GM18867 (cell line): ENCODE data around the gene DISC1.

Experiments
- ATAC-seq: cut with Tn5 transposase; IDR thresholded peaks from one replicate; pipeline ENCODE4 v1.9.1; 2021; ENCODE audit warnings: mild to moderate bottlenecking, moderate library complexity; ENCODE audit not compliant: unreplicated experiment

The DISC1 gene

DNA sequence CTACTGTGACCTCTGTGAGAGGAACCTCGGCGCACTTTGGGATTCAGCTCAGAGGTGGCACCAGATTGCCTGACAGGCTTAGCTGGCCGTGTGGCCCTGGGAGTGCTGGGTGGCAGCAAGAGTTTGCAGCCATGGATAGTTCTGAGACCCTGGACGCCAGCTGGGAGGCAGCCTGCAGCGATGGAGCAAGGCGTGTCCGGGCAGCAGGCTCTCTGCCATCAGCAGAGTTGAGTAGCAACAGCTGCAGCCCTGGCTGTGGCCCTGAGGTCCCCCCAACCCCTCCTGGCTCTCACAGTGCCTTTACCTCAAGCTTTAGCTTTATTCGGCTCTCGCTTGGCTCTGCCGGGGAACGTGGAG, 67.5 kb downstream of the DISC1 start:
- ATAC-seq, result no peak

- ATAC-seq, result no peak
Observed at GRCh38 chr1:231694465-231695077, 68.0 kb downstream of the DISC1 start.

DNA sequence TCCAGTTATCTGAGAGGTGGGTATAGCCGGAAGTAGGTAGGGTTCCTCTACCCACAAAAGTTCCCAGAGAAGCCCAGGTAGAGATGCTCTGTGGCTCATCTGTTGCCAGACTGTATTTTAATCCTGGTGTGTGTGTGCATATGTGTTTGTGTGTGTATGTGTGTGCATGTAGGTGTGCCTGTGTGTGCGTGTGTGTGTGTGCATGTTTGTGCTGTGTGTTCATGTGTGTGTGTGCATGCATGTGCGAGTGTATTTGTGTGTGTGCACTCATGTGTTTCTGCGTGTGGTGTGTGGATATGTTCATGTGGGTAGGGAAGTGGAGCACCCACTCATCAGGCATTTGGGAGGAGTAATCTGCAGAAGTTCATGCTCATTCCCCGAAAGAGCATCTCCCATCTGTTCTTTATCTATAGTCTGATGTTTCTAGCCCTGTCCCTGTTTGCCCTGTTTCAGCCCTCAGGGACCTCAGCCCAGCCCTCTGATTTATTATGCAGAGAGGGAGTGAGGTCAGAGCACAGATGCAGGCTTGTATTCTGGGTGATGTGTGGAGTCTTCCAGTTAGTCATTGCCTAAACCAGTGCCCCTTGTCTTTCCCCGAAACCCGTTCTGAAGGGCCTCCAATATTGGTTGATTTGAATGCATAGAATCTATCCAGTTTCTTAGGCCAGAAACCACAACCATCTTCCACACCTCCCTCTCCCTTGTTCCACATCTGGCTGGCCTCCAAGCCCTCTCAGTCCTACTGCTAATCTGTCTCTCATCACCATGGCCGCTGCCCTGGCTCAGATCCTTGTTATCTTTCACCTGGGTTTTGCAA, 69.1 kb downstream of the DISC1 start:
- ATAC-seq, result no peak

GRCh38 chr1:231699784-231700183, 73.2 kb downstream of the DISC1 start:
- no peak for ATAC-seq

- no peak for ATAC-seq
Observed at GRCh38 chr1:231701306-231701705, 74.7 kb downstream of the DISC1 start.

- ATAC-seq, result no peak
Observed at GRCh38 chr1:231702331-231702730, 75.7 kb downstream of the DISC1 start.

GRCh38 chr1:231702804-231703203, 76.2 kb downstream of the DISC1 start:
- no peak for ATAC-seq

DNA sequence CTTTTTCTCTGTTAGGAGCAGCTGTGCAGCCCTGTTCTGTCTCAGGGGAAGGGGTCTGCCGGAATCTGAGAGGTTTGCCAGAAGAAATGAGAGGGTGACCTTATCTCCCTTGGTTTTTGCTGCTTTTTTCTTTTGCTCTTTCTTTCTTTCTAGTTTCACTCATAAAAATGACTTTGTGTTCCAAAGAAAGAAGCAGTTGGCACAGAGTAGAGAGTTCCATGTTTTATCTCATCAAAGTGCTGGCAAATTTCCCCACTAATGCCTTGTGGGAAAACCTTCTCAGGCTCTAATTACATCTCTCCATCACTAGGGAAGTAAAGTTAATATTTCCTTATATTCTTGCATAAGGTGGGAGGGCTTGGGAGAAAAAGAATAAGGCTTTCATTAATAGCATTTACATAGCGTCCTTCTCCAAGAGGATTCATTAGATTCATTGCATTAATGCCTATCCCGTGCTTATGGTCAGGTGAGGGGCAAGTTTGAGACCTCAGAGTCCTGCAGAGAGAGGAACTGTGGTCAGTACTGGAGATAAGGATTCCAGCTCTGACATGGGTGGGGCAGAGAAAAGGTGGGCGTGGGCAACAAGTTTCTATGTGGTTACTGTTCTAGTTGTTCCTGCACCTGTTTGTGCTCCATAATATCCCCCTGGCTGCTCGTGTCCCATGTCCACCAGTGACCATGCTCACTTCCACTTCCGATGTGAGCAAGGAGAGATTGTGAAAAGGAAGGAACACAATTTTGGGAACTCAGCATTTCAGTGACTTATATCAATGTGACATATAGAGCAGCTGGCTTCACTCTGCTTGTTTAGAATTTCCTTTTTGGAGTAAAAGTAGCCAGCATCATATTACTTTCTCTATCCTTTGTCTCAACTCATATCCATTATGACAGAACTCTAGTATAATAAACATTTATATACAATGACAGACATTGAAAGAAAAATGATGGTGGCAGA, 79.5 kb downstream of the DISC1 start:
- no peak for ATAC-seq

DNA sequence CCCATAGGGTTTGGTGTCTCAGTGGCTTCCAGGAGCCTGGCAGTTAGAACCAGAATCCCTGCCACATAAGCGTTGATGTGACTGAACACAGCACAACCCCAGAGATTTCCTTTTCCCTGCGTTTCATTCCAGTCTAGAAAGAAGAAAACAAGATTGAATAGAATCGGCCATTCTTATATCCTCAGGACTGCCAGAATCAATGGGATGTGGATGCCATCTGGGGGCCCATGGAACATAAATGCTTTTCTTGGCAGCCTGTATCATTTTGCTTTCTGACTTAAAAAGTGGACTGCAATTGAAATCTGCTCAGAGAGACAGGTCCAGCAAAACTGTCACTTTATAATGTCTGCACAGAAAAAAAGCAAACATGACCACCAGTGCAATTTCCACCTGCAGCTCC, 80.3 kb downstream of the DISC1 start:
- ATAC-seq, result no peak

DNA sequence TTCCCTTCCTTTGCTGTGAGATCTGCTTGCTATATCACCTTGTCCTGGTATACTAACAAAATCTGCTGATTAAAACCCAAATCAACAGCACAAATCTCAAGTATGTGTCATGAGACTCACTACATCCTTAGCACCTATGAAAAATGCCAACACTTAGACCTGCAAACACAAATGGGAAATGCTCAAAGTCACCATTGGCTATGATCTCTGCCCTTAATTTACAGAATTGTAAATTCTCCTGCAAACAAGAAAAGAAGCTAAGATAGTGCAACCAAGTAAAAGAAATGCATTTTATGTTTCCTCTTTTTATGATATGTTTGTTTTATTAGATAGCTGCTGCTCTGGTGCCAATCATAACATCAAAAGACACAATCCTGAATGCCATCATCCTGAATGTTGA, 80.8 kb downstream of the DISC1 start:
- ATAC-seq, result no peak

DNA sequence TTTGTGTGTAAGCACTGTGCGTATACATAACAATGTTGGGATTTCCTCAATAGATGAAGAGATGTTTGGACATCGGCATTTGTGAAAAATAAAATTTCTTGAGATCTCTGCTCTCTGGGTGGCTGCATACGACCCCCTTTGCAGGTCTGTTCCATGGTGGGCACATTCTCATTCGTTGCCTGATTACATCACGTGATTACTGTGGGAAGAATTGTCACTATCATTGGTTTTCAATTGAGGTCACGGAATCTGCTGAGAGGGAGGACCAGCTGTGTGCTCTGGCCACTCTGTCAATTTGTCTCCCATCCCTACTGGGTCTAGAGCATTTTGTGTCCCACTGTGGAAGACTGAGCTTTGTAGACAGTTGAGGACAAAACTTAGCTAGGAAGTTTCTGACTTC, 81.8 kb downstream of the DISC1 start:
- no peak for ATAC-seq

DNA sequence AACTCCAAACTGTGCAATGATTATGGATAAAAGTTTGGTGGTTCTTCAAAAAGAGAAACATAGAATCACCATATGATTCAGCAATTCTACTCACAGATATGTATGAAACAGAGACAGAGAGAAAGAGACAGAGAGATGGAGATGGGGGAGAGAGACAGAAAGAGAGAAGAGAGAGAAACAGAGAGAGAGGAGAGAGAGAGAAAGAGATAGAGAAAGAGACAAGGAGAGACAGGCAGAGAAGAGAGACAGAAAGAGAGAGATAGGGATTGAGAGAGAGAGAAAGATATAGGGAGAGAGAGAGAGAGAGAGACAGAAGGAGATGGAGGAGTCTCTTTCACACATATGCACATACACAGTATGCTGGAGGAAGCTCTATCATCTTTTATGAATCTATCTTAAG, 87.8 kb downstream of the DISC1 start:
- ATAC-seq, result no peak

- no peak for ATAC-seq
Observed at GRCh38 chr1:231715816-231716722, 89.5 kb downstream of the DISC1 start.

DNA sequence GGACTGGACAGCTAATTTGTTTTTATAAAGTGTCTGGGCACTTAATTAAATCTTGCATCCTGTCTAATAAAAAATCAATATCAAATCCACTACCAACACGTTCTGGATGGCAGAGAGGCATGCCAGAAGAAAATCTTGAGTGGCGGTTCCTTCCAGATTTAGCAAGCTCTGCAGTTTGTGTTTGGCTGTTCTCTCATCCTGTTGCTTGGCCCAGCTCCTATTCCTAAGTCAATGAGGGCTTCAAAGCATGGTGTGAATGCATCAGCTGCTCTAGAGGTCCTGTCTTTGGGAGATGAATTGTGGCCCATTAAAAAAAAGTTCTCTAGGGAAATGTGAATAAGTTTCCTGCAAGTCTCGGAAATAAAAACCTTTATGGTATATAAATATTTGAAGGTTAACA, 90.3 kb downstream of the DISC1 start:
- no peak for ATAC-seq

DNA sequence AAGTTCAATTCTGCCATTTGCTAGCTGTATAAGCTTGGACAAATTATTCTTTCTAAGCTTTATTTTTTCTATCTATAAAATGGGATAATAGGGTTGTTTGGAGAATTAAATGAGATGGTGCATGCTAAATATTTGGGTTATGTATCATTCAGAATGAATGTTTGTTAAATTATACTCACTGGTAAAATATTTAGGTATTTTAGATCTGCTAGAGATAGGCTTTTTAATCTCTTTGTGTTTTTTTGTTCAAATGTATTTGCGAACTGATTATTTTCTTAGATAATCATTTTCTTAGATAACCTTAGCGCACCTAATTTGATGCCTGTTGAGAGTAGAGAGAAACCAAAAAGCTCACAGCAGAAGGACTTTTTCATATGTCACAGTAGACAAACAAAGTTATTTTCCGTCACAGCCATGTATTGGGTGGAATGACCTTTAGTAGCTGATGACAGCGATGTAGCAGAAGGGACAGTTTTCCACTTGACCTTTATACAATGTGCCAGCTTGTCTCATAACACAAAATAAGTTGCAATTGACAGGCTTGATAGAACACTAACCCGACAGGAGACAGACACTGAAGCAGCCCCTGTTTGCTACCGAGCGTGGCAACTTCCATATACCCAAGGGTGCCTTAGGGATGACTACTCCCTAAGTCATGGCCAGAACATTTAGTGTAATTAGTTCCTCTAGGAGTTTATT, 93.0 kb downstream of the DISC1 start:
- ATAC-seq, result no peak

GRCh38 chr1:231720652-231721325, 94.2 kb downstream of the DISC1 start:
- ATAC-seq, result no peak

DNA sequence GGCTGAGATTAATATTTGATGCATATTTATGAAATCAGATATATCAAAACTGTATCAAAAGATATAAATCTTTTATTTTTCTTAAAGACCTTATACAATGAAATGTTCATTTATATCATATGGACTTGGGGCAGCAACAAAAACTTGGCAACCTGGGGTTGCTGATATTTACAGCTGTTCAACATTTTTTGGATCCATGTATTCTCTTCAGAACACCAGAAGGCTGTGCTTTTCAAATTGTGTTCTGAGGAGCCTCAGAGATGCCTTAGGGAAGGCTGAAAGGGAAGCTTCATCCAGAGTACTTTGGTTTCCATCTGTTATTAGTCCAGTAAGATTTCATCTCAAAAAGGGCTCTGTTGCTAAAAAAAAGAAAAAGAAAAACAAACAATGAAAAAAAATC, 94.8 kb downstream of the DISC1 start:
- ATAC-seq, result no peak

- no peak for ATAC-seq
Observed at GRCh38 chr1:231722356-231722755, 95.8 kb downstream of the DISC1 start.

DNA sequence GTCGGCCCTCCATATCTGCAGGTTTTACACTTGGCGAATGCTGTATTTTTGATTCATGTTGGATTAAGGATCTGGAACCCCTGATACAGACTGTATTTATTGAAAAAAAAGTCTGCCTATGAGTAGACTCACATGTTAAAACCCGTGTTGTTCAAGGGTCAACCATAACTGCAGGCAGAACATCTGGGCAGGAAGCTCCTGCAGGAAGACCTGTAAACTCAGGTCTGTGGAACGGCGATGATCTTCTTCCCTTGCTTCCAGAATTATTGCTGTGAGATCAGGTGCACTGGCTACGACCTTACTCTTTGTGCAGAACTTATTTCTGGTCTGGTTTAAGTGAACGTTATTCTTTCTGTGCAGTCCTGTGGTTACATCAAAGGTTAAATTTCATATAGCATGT, 96.6 kb downstream of the DISC1 start:
- ATAC-seq, result no peak
